GM23338 (cell line): Measurements from ENCODE around the gene KCTD4.

Experiments
- CTCF ChIP-seq, 2 experiments: fragments of 200-600 bp in 1 of 2; sonication (generic) in 1 of 2; conservative IDR thresholded peaks; 2 replicates each; pipeline versions ENCODE4 v1.5.1 to v1.6.1; 2016 to 2017; ENCODE audit warnings: antibody characterized with exemption in 2 of 2, low read depth in 2 of 2, mild to moderate bottlenecking in 2 of 2, moderate library complexity in 1 of 2
- ETS1 ChIP-seq: IDR thresholded peaks from 2 replicates; pipeline ENCODE4 v1.6.1; 2016; ENCODE audit warnings: antibody characterized with exemption
- EZH2 ChIP-seq: fragments of 200-600 bp; sonication (generic); IDR thresholded peaks from one replicate; pipeline ENCODE4 v1.8.0; 2017; ENCODE audit warnings: antibody characterized with exemption, mild to moderate bottlenecking, low read depth; ENCODE audit not compliant: unreplicated experiment
- POLR2AphosphoS5 ChIP-seq: IDR thresholded peaks from 2 replicates; pipeline ENCODE4 v1.6.1; 2016; ENCODE audit warnings: antibody characterized with exemption, low read depth
- REST ChIP-seq: IDR thresholded peaks from one replicate; pipeline ENCODE4 v1.6.1; 2018; ENCODE audit warnings: antibody characterized with exemption; ENCODE audit not compliant: unreplicated experiment

- TF ChIP-seq CTCF (conservative IDR thresholded peaks at IDR 0.05; ENCODE audit: low read depth in 2 of 2) (no peak), REST (no peak), EZH2 (no peak), ETS1 (no peak), POLR2AphosphoS5 (no peak)
These were observed 34.0 kb downstream of the KCTD4 start for GRCh38 chr13:45166858-45167257.
